ENCODE data around the gene SLC16A10.

DNA sequence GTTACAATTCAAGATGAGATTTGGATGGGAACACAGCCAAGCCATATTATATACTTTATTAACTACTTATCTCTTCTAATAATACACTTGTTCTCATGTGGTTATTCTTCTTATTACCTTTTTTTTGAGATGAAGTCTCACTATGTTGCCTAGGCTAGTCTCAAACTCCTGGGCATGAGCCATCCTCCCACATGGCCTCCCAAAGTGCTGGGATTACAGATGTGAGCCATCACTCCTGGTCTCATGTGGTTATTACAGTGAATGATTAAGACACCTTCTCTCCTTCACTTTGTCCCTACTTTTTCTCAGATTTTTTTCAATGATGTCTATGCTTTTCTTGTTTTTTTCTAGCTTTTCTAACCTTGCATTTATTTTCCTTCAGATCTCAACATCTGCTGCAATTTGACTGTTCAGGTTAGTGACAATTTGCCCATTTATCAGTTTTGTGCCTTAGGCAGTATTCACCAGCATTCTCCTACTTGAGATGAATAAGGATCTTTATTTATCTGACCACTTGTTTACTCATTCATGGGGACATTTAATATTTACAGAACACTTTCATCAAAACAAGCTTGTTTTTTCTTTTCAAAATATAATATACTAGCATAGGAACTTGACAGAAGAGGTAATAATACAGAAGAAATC is 105.7 kb downstream of the SLC16A10 start:
- TF ChIP-seq, protein P1, sequence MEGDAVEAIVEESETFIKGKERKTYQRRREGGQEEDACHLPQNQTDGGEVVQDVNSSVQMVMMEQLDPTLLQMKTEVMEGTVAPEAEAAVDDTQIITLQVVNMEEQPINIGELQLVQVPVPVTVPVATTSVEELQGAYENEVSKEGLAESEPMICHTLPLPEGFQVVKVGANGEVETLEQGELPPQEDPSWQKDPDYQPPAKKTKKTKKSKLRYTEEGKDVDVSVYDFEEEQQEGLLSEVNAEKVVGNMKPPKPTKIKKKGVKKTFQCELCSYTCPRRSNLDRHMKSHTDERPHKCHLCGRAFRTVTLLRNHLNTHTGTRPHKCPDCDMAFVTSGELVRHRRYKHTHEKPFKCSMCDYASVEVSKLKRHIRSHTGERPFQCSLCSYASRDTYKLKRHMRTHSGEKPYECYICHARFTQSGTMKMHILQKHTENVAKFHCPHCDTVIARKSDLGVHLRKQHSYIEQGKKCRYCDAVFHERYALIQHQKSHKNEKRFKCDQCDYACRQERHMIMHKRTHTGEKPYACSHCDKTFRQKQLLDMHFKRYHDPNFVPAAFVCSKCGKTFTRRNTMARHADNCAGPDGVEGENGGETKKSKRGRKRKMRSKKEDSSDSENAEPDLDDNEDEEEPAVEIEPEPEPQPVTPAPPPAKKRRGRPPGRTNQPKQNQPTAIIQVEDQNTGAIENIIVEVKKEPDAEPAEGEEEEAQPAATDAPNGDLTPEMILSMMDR (IDR thresholded peaks at IDR 0.05), result no peak
- TF ChIP-seq EP300 (IDR thresholded peaks at IDR 0.05) (no peak), POLR2A (IDR thresholded peaks at IDR 0.05) (no peak)

All from sigmoid colon (tissue), 4 donors.